GM20000 (cell line): Measurements from ENCODE around the gene THOP1.

Experiments
- DNase-seq: peaks from one replicate; pipeline ENCODE4 v3.0.0; 2012; ENCODE audit warnings: low spot score
- TF ChIP-seq, protein P1 (sequence below): IDR thresholded peaks from 2 replicates; pipeline ENCODE4 v1.5.1; 2012; ENCODE audit warnings: mild to moderate bottlenecking, control low read depth; ENCODE audit errors: extremely low read depth, missing control alignments

THOP1 gene

GRCh38 chr19:2820112-2820702 lies 34.9 kb downstream of the THOP1 start:
- TF ChIP-seq, protein P1, sequence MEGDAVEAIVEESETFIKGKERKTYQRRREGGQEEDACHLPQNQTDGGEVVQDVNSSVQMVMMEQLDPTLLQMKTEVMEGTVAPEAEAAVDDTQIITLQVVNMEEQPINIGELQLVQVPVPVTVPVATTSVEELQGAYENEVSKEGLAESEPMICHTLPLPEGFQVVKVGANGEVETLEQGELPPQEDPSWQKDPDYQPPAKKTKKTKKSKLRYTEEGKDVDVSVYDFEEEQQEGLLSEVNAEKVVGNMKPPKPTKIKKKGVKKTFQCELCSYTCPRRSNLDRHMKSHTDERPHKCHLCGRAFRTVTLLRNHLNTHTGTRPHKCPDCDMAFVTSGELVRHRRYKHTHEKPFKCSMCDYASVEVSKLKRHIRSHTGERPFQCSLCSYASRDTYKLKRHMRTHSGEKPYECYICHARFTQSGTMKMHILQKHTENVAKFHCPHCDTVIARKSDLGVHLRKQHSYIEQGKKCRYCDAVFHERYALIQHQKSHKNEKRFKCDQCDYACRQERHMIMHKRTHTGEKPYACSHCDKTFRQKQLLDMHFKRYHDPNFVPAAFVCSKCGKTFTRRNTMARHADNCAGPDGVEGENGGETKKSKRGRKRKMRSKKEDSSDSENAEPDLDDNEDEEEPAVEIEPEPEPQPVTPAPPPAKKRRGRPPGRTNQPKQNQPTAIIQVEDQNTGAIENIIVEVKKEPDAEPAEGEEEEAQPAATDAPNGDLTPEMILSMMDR: no peak
- DNase-seq: no peak

- TF ChIP-seq, protein P1: no peak
These were observed 37.5 kb downstream of the THOP1 start for GRCh38 chr19:2822846-2823245.

DNA sequence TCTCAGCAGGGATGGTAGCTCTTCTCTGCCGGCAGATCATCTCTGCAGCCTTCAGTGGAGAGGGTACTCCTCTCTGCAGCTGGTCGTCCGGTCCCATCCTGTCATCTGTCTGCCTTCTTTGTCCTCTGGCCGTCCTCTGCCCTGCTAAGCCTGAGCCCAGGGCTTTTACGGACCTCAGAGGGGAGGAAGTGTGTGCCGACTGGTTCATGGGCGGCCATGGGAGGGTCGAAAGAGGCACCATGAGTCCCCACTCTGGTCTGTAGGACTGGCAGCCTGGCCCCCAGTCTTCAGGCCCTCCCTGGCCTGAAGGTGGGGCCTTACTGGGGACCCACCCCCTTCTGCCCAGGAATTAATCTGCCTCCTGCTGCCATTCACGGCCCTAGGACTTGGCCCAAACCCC lies 38.3 kb downstream of the THOP1 start:
- no peak for DNase-seq
- TF ChIP-seq, protein P1: no peak

More at GRCh38 chr19:2822846-2823245, 37.5 kb downstream of the THOP1 start:
- no peak for DNase-seq

GRCh38 chr19:2824129-2824528 lies 38.8 kb downstream of the THOP1 start:
- DNase-seq: no peak
- TF ChIP-seq, protein P1: no peak

DNA sequence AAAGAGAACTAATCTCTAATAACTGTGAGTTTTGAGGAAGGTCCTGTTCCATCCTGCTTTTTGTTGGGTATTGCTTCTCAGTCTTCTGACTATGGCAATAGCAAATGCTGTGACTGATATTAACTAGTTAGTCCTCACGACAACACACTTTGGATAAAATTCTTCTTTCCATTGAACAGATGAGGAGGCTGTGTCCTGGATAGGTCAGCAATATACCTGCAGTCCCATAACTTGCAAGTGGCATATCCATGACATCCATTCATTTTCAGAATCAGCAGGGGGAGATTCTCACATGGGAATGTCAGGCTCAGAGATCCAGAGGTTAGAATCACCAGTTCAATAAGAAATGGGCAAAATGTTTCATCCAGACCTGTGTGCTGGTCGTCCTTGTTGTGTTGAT lies 41.7 kb downstream of the THOP1 start:
- no peak for DNase-seq
- TF ChIP-seq, protein P1: no peak

- no peak for DNase-seq
- TF ChIP-seq, protein P1: no peak
These were observed 42.7 kb downstream of the THOP1 start for GRCh38 chr19:2827840-2828489.

GRCh38 chr19:2834294-2834871 lies 49.1 kb downstream of the THOP1 start:
- no peak for DNase-seq
- TF ChIP-seq, protein P1: no peak
